OCI-M2 (cell line): ENCODE data around the gene TANK.
"Not testable (repeated sequence)": the region's sequence is repeated elsewhere in the genome, so short reads cannot be mapped to it uniquely, and the experiment has no call there.

Experiments
- DNase-seq: peaks from one replicate; lab custom pipeline; 2025; ENCODE audit not compliant: unreplicated experiment; lab: John Stamatoyannopoulos, UW

The TANK gene

GRCh38 chr2:161165811-161166210 is 5.6 kb downstream of the TANK start:
- DNase-seq = no peak

DNA sequence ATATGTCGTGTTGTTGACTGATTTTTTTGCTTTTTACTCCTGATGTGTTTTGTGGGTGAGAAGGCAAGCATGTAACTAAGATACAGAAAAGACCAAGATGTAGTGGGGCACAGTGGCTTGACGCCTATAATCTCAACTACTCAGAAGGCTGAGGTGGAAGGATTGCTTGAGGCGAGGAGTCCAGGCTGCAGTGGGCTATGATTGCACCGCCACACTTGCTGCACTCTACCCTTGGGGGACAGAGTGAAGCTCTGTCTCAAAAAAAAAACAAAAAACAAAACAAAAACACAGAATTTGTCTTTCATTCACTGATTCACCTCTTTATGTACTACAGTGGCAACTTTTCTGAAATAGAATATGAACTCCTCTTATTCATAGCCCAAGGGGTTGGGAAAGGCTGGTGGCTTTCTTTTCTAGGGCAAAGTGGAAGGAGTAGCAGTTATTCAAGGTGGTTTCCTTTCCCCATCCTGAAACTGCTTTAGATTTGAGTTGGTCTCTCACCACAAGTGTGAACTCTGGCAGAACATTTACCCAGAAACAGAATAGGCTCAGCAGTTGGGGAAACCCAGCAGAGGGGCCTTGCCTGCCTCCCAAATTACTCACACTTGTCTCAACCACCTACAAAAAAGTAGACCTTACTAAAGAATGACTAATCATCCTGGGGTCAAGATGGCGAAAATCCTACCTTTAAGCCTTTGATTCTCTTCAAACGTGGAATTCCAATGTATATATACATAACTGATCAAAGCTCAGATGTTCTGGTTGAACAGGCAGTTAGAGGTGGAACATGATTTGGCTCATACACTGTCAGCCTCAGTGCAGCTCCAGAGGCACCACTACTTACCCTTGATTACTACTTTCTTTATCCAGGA is 6.5 kb downstream of the TANK start:
- DNase-seq = no peak

DNA sequence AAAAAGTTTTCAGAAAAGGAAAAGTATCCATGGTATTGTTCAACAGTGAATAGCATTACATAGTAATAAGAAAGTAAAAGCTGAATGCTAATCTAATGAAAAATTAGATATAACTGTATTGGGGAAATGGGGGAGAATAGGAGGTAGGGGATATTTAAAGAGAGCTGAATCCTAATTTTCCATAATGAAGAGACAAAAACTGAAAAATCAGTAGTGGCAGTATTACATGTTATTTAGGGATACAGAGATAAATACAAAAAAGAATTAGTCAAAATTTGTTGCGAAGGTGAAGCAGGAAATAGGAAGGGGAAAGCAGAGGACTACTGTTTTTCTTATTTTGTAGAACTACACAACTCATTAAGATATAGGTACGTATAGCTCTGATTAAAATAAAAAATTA is 9.1 kb downstream of the TANK start:
- DNase-seq = no peak

GRCh38 chr2:161170377-161170776 is 10.1 kb downstream of the TANK start:
- DNase-seq = no peak

GRCh38 chr2:161170958-161171932 is 11.0 kb downstream of the TANK start:
- DNase-seq = no peak

GRCh38 chr2:161172901-161173540 is 12.8 kb downstream of the TANK start:
- DNase-seq = peak; percentile 30

- no peak for DNase-seq
Observed at GRCh38 chr2:161173541-161174194, 13.4 kb downstream of the TANK start.

DNA sequence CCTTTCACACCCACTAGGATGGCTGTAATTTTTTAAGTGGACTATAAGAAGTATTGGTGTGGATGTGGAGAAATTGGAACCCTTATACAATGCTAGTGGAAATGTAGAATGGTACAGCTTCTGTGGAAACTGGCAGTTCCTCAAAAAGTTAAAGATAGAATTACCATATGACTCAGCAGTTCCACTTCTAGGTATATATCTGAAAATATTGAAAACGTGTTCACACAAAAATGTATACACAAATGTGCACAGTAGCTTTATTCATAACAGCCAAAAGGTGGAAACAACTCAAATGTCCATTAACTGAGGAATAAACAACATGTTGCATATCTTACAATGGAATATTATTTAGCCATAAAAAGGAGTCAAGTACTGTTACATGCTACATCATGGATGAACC is 17.7 kb downstream of the TANK start:
- DNase-seq = no peak

GRCh38 chr2:161178756-161179155 is 18.5 kb downstream of the TANK start:
- no peak for DNase-seq

DNA sequence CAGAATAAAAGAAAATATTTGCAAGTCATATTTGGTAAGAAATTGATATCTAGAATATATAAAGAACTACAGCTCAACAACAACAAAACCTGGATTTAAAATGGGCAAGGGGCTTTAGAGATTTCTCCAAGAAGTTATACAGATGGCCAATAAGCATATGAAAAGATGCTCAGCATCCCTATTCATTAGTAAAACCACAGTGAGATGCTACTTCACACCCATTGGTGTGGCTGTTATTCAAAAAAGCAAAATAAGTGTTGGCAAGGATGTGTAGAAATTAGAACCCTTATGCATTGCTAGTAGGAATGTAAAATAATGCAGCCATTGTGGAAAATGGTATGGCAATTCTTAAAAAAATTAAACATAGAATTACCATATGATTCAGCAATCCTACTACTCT is 29.8 kb downstream of the TANK start:
- no peak for DNase-seq

GRCh38 chr2:161195602-161196001 is 35.4 kb downstream of the TANK start:
- DNase-seq = not testable (repeated sequence)

DNA sequence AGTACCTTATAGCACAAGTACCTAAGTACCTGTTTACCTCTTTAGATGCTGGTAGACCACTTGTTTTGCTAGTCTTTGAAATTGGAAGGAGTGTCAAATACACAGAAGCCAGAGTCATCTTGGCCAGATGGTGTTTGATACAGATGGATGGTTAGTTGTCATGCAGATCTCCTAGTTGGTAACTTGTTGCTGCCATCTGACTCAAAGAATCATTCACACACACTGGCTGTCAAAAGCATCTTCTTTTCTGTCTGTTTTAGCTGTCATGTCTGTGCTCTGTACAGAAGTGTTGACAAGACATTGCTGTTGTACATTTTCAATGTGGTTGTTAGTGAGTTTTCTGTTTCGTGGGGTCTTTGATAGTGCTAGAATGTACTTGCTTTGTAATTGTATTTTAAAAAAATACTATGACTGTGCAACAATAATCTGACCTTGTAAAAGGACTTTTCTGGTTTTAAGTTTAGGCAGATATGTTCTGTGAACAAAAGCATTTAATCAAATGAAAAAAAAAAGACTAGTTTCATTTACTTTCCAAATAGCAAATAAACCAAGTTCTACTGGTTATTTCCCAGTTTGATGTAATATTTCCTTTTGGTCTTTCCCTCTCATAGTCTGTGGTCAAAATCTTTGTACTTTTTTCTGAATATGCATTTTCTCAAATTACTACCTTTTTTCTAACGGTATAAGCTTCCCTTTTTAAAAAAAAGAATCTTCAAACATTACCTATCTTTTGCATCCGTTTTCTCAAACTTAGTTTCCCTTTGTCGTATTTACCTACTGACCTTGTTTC is 39.9 kb downstream of the TANK start:
- no peak for DNase-seq

GRCh38 chr2:161204846-161205245 is 44.6 kb downstream of the TANK start:
- no peak for DNase-seq

DNA sequence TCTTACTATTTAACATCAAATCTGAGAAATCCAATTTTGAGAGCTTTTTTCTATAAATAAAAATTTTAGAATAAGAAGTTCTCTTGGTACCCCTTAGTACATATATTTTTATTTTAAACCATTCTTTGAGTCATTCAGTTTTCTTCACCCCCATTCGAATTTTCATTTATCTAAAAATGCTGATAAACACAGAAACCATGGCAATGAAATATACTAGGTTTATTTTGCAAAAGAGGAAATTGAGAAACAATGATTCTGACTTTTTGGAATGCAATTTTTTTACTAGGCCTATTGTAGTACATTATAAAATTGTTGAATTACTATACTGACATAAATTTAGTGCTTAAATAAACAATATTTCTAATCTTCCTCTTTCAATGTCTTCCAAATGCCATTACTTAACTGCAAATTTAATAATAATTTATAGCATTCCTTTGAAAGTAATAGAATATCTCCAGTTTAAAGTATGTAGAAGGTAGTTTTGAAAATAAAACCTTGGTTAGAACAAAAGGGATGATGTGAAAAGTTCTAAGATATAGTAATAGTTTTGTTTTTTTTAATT is 46.3 kb downstream of the TANK start:
- no peak for DNase-seq

DNA sequence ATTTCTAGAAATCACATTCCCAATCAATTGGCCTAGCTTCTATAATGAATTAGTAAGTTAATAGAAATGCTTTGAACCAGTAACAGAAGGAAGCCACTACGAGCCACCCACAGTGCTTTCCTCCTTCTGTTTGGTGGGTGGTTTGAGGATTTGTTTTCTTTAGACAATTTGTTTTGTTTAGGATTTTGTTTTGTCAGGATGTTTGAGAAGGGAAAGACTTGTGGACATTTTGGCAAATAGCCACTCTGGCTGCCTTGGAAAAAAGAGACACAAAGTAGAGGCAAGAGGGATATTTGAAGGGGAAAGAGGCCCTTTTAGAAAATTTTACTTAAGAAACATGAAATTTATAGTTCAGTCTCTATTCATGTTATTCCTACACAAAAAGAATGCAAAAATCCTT is 47.7 kb downstream of the TANK start:
- no peak for DNase-seq

DNA sequence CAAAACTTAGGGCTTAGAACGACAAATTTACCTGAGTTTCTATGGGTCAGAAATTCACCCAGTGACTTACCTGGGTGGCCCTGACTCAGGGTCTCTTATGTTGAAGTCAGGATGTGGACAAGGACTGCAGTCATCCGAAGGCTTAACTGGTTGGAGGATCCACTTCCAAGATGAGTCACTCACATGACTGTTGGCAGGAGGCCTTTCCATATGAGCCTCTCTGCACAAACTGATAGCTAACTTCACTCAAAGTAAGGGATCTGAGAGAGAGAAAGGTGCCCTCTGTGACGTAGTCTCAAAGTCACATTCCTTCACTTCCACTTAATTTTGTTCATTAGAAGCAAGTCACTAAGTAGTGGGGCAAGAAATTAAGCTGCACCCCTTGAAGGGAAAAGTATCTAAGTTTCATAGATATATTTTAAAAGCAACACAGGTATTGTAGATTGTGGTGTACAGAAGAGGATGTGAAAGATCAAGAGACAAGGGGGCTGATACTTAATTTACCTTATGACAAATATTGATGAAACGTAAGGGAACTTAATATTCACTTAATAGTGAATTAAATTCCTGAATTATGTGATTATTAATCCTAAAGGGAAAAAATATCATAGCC is 48.4 kb downstream of the TANK start:
- no peak for DNase-seq

DNA sequence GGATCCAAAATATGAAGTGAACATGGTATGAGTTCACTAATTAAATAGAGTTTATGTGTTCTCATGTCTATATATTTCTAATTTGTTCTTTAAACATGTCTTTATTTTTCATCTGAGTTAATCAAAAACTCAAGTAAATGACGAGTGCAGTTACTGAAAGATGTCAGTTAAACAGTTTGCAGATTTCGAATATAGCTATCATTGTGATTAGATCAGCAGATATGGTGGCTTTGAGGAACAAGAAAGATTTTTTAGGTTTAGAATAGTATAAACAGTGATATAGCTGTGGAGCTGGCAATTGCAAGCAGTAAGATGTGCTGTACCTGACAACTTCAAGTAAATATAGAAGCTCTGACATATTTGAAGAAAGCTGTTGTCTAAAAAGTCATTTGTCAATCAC is 49.7 kb downstream of the TANK start:
- no peak for DNase-seq

DNA sequence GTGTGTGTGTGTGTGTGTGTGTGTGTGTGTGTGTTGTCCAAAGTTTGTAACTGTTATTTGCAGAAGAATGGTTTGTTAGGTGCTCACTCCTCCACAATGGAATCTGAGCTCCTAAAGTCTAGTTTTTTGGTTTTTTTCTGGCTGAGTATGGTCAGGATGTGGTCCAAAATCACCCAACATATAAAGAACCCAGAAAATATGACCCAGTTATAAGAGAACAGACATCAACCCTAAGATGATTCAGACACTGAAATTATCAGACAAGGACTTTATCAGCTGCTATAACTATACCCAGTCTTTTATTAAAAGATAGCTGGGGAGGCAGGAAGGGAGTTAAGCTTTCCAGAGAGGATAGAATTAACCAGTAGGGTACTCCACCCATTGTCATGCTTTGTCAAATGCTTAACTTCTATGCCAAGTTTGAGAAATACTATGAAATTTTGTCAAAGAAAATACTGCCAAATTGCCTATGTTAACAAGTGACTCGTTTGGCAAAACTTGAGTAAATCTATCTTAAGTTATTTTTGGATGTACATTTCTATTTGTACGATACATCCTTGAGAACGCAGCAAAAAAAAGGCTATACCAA is 57.5 kb downstream of the TANK start:
- no peak for DNase-seq

DNA sequence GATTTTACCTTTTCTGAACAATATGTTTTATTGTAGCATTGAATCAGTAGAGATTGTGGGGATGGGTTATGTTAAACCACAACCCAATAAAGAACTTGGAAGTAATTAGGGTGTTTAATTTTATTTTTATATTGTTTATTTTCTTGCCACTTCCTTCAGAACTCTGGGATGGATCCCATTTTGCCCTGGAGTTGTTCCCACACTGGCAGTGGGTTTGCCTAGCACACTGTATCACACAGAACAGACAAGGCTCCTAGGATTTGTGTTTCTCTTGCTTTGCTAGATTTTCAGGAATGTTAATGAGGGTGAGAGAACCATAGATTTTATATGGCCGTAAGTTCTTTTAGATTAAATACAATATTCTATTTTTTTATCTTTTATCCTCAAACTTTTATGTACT is 59.0 kb downstream of the TANK start:
- DNase-seq = no peak
